Activated T-helper 2 cell treated with anti-CD3 and anti-CD28 coated beads, Interferon-gamma antibody, Interleukin-2, Interleukin-4, amounts not matched to agents 10 μg/mL and 5 μg/mL and 100 μg/mL, durations not matched to agents 14 hours and 24 hours and 36 hours (primary cell): ENCODE results near the gene WBP2. TPM values are rescaled to one million over a fixed set of nuclear protein-coding genes. Genes with fewer than 3 reads are reported as not detected.
A peak's percentile ranks its signal among the peaks of the same experiment; 100 is the strongest.

Source experiments
- DNase-seq: peaks from one replicate; pipeline ENCODE4 v3.0.0; 2021; ENCODE audit warnings: low spot score
- H3K27ac Mint-ChIP-seq: one replicate; pipeline ENCODE4 v1.8.0; 2021; ENCODE audit warnings: mixed read lengths
- H3K27me3 Mint-ChIP-seq: one replicate; pipeline ENCODE4 v1.8.0; 2021; ENCODE audit warnings: low read depth, mixed read lengths
- H3K36me3 Mint-ChIP-seq: one replicate; pipeline ENCODE4 v1.8.0; 2021; ENCODE audit warnings: low read depth, mixed read lengths
- H3K4me1 Mint-ChIP-seq: one replicate; pipeline ENCODE4 v1.8.0; 2021; ENCODE audit warnings: low read depth, mixed read lengths
- H3K4me3 Mint-ChIP-seq: one replicate; pipeline ENCODE4 v1.8.0; 2021; ENCODE audit warnings: low read depth, mild to moderate bottlenecking, moderate library complexity, mixed read lengths
- H3K9me3 Mint-ChIP-seq: one replicate; pipeline ENCODE4 v1.8.0; 2021; ENCODE audit warnings: mixed read lengths
- intact Hi-C: fragments of 100-400 bp; cut with micrococcal nuclease; formaldehyde crosslinking; loops from one replicate; pipeline ENCODE4 v1.15.1; 2023
- total RNA-seq: library from RNA; stranded (reverse); gene quantifications from 2 replicates; pipeline ENCODE4 v1.2.3, GENCODE V29; 2022

Gene WBP2
- total RNA-seq, 1 donor from 2014 or later, result 80.7 TPM

DNA sequence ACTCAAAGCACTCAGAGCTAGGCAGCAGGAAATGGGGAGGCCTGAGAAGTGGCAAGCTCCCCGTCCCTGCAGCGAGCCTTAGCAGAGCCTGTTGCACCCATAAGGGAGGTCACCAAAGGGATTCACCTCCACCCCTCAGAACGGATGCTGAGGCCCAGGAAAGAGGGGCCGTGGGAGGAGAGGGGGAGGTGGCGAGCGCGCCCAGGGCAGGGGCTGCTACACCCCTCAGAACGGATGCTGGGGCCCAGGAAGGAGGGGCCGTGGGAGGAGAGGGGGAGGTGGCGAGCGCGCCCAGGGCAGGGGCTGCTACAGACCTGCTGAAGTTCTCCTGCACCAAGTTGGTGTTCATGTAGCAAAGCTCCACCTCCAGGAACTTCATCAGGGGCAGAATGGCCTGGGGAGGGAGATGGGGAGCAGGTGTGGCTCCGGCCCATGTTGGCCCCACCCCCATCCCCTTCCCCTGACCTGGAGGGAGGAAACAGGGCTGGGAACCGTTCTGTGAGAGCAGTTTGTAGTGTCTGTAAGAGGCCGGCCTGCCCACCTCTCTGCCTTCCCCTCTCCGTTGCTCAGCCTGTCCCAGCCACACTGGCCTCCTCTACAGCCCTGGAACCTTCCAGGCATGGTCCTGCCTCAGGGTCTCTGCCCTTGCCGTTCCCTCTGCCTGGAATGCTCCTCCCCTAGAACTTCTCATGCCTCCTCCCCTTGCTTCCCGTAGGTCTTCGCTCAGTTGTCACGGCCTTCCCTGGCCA is 22.3 kb downstream of the WBP2 start:
- Mint-ChIP-seq H3K4me3 (peak overlapping the region; percentile 65), H3K27ac (peak overlapping the region; percentile 85), H3K9me3 (no peaks in the 10 kb centered on the region), H3K36me3 (peaks cover 53% of the 10 kb centered on the region), H3K27me3 (no peaks in the 10 kb centered on the region), H3K4me1 (peaks cover 28% of the 10 kb centered on the region)
- intact Hi-C loops, result no loop called here
- DNase-seq, result no peak

DNA sequence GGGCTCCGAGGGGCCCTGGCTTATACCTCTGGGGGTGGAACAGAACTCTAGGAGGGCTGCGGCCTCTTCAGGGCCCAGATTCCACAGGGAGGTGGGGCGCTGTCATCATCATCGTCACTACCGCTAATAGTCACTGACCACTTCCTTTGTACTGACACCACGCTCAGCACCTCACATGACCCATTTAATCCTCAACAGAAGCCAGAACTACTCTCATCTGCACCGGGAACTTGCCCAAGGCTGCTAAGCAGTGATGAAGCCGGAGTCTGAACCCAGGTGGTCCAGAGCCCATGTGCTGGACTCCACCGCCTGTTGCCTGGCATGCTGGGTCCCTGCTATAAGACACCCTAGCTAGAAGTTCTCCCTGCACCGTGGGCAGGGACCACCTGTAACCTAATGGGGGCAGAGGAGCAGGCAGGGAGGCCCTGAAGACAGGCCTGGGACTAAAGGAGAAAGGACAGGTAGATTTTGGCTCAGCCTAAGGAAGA is 22.9 kb downstream of the WBP2 start:
- H3K27ac Mint-ChIP-seq, result peak overlapping the region; percentile 85

GRCh38 chr17:75831032-75831571 is 24.0 kb downstream of the WBP2 start:
- no peak for DNase-seq
- no peak overlapping the region for H3K27ac Mint-ChIP-seq
- H3K36me3 Mint-ChIP-seq, result peaks cover 54% of the 10 kb centered on the region
- peaks cover 28% of the 10 kb centered on the region for H3K4me1 Mint-ChIP-seq
- H3K9me3 Mint-ChIP-seq, result no peaks in the 10 kb centered on the region
- intact Hi-C loops, result no loop called here
- H3K27me3 Mint-ChIP-seq, result no peaks in the 10 kb centered on the region
- no peak overlapping the region for H3K4me3 Mint-ChIP-seq

More for the DNA sequence above, 22.9 kb downstream of the WBP2 start:
- Mint-ChIP-seq H3K9me3 (no peaks in the 10 kb centered on the region), H3K4me1 (peaks cover 28% of the 10 kb centered on the region), H3K36me3 (peaks cover 51% of the 10 kb centered on the region), H3K27me3 (no peaks in the 10 kb centered on the region), H3K4me3 (peak overlapping the region; percentile 50)
- DNase-seq, result peak; percentile 18
- intact Hi-C loops, result no loop called here

DNA sequence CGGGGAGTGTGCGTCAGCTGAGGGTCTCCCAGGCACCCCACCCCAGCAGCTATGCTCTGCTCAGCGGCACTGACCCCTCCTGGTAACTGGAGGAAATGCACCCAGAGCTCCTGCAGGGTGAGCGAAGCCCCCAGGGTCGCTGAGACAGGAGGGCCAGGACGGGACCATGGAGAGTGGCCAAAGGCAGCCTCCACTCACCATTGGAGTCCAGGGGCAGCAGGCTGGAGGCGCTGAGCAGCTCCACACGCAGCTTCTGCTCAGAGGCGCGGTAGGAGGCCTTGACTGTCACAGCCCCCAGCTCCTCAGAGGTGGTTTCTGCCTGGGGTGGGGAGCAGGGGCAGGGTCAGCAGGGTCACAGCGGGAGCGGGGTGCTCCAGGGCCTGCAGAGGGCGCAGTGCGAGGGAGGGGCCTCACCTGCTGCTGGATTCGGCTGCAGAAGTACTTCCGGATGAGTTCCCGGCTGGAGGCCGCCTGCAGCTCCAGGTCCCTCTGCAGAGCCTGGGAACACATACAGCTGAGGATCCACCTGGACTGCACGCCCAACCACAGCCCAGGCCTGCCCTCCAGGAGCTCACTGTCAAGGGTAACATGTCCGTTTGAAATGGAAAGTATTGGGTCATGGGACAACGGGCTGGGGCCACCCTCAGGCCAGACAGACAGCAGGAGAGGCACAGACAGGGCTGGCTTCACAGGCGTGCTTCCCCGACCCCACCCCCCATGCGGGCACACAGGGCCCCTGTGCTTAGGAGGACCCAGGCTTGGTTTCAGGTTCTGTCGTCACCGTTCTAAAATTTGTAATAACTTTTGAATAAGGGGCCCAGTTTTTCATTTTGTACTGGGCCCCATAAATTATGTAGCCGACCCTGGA is 24.7 kb downstream of the WBP2 start:
- no peaks in the 10 kb centered on the region for H3K9me3 Mint-ChIP-seq
- no peak overlapping the region for H3K27ac Mint-ChIP-seq
- H3K4me3 Mint-ChIP-seq, result no peak overlapping the region
- peaks cover 53% of the 10 kb centered on the region for H3K36me3 Mint-ChIP-seq
- H3K27me3 Mint-ChIP-seq, result no peaks in the 10 kb centered on the region
- no peak for DNase-seq
- peaks cover 28% of the 10 kb centered on the region for H3K4me1 Mint-ChIP-seq
- intact Hi-C loops, result no loop called here

GRCh38 chr17:75829747-75830146 is 25.4 kb downstream of the WBP2 start:
- DNase-seq, result no peak
- no peak overlapping the region for H3K4me3 Mint-ChIP-seq
- peaks cover 51% of the 10 kb centered on the region for H3K36me3 Mint-ChIP-seq
- H3K27me3 Mint-ChIP-seq, result no peaks in the 10 kb centered on the region
- H3K9me3 Mint-ChIP-seq, result no peaks in the 10 kb centered on the region
- intact Hi-C loops, result no loop called here
- no peak overlapping the region for H3K27ac Mint-ChIP-seq
- peaks cover 25% of the 10 kb centered on the region for H3K4me1 Mint-ChIP-seq

GRCh38 chr17:75828741-75829140 is 26.4 kb downstream of the WBP2 start:
- H3K4me1 Mint-ChIP-seq, result peaks cover 19% of the 10 kb centered on the region
- no peak for DNase-seq
- H3K4me3 Mint-ChIP-seq, result no peak overlapping the region
- intact Hi-C loops, result no loop called here
- H3K9me3 Mint-ChIP-seq, result no peaks in the 10 kb centered on the region
- H3K27me3 Mint-ChIP-seq, result no peaks in the 10 kb centered on the region
- H3K27ac Mint-ChIP-seq, result no peak overlapping the region
- peaks cover 47% of the 10 kb centered on the region for H3K36me3 Mint-ChIP-seq

DNA sequence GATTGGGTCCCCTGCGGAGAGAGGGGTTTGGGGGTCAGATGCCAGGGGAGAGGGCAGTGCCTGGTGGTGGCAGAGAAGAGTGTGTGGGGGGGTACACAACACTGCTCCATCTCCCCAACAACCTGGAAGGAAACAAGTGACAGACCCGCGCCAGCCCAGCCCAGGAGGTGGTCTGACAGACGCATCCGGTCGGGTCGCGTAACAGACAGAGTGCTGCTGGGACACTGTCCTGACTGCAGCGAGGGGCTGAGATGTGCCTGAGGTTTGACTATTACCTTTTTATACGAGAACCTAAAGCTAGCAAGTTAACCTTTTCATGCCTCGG is 27.1 kb downstream of the WBP2 start:
- Mint-ChIP-seq H3K4me3 (peak overlapping the region; percentile 5), H3K27me3 (no peaks in the 10 kb centered on the region), H3K27ac (peak overlapping the region; percentile 83), H3K4me1 (peaks cover 12% of the 10 kb centered on the region), H3K36me3 (peaks cover 40% of the 10 kb centered on the region), H3K9me3 (no peaks in the 10 kb centered on the region)
- no peak for DNase-seq
- intact Hi-C loops, result no loop called here

GRCh38 chr17:75827308-75828075 is 27.6 kb downstream of the WBP2 start:
- Mint-ChIP-seq H3K27me3 (no peaks in the 10 kb centered on the region), H3K36me3 (peaks cover 39% of the 10 kb centered on the region), H3K4me3 (peak overlapping the region; percentile 5), H3K27ac (peak overlapping the region; percentile 83), H3K4me1 (peaks cover 7% of the 10 kb centered on the region), H3K9me3 (no peaks in the 10 kb centered on the region)
- DNase-seq, result peak; percentile 56
- intact Hi-C loops, result loop anchor here (2.0 kb wide), 1 partner anchor 27 kb away; the partner anchor contains the start of gene WBP2

DNA sequence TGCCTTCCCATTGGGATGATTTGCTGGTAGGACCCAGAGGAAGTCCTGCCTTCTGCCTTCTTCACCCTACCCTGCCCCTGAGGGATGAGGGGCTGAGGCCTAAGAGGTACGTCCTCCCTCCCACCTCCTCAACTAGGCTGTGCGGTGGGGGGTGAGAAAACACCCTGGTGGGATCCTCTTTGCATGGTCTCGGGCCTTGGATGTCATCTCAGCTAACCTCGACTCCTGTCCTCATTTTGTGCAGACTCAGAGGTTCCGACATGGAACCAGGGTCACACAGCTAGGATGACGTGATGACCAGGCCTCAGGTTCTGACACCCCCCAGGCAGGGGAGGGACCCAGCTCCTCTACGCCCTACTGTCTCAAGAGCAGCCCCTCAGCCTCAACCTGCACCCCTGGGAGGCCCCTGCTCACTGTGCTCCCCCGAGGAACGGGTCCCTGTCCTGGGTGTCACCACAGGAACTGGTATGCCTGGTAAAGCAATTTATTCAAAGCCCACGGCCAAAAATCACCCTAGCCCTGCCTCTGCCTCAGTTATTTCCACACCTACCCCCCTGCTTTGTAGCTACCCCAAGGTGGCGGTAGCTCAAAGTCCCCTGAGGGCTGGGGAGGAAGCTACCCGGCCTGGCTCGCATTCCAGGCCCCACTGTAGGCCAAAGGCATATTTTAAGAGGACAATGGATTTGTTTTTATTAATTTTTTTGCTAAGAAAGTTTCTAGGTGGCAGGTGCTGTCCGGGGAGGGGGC is 28.4 kb downstream of the WBP2 start:
- Mint-ChIP-seq H3K9me3 (no peaks in the 10 kb centered on the region), H3K4me1 (peaks cover 5% of the 10 kb centered on the region), H3K27me3 (no peaks in the 10 kb centered on the region), H3K4me3 (no peak overlapping the region), H3K36me3 (peaks cover 41% of the 10 kb centered on the region), H3K27ac (no peak overlapping the region)
- no peak for DNase-seq
- intact Hi-C loops, result loop anchor here (2.0 kb wide), 1 partner anchor 28 kb away; the partner anchor contains the start of gene WBP2

GRCh38 chr17:75825748-75826370 is 29.3 kb downstream of the WBP2 start:
- Mint-ChIP-seq H3K4me3 (no peak overlapping the region), H3K27ac (peak overlapping the region; percentile 10), H3K4me1 (peaks cover 7% of the 10 kb centered on the region), H3K27me3 (no peaks in the 10 kb centered on the region), H3K9me3 (no peaks in the 10 kb centered on the region), H3K36me3 (peaks cover 45% of the 10 kb centered on the region)
- DNase-seq, result no peak
- intact Hi-C loops, result loop anchor here (2.0 kb wide), 1 partner anchor 29 kb away; the partner anchor contains the start of gene WBP2

DNA sequence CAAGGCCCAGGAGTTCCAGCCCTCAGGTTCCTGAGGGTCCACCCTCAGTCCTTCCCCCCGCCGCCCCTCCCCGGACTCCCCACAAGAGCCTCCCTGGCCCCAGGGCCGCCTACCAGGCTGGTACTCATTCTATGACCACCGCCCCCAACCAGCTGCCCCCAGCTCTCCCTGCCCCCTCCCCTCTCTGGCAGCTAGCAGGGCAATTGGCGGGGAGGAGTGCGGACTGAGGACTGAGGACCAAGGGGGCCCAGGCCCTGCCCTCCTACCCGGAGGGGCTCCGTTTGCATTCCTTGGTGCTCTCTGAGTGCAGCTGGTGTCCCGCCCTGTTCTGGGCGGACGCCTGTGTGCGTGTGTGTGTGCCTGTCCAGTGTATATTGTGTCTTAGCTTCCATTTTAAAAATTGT is 30.0 kb downstream of the WBP2 start:
- Mint-ChIP-seq H3K4me1 (peaks cover 7% of the 10 kb centered on the region), H3K9me3 (no peaks in the 10 kb centered on the region), H3K27ac (peak overlapping the region; percentile 10), H3K4me3 (no peak overlapping the region), H3K36me3 (peaks cover 43% of the 10 kb centered on the region), H3K27me3 (no peaks in the 10 kb centered on the region)
- no peak for DNase-seq
- intact Hi-C loops, result no loop called here
